HepG2 (cell line): ENCODE data around the gene SH2D7. TPM values are rescaled to one million over a fixed set of nuclear protein-coding genes. Genes with fewer than 3 reads are reported as not detected.
A peak's percentile ranks its signal among the peaks of the same experiment; 100 is the strongest.

Experiments used
- CEBPG ChIP-seq: IDR thresholded peaks from 2 replicates; pipeline ENCODE4 v1.6.1; 2016
- MATR3 ChIP-seq: sonication (generic); formaldehyde crosslinking; IDR thresholded peaks from 2 replicates; pipeline ENCODE4 v1.4.0; 2020; ENCODE audit warnings: missing genetic modification reagents
- ZBTB37 ChIP-seq: sonication (generic); formaldehyde crosslinking; IDR thresholded peaks from 2 replicates; pipeline ENCODE4 v1.4.0; 2020; ENCODE audit warnings: mild to moderate bottlenecking, missing genetic modification reagents
- ZNF318 ChIP-seq: sonication (generic); formaldehyde crosslinking; IDR thresholded peaks from 2 replicates; pipeline ENCODE4 v1.4.0; 2020; ENCODE audit warnings: mild to moderate bottlenecking, missing genetic modification reagents
- ZNF687 ChIP-seq: sonication (generic); formaldehyde crosslinking; IDR thresholded peaks from 2 replicates; pipeline ENCODE4 v1.5.1; 2020; ENCODE audit warnings: mild to moderate bottlenecking, missing genetic modification reagents, moderate library complexity
- ZSCAN12 ChIP-seq: sonication (generic); formaldehyde crosslinking; IDR thresholded peaks from 2 replicates; pipeline ENCODE4 v1.9.0; 2021; ENCODE audit warnings: mild to moderate bottlenecking, missing genetic modification reagents
- polyA plus RNA-seq, 8 experiments: library from polyadenylated mRNA; depleted of rRNA in 3 of 8; stranded (reverse) in 7 of 8; unstranded in 1 of 8; fragments of >200 nt; fragmentation: Illumina TruSeq in 4 of 8; extraction: Trizol in 4 of 8; gene quantifications; 2 replicates each; pipeline versions ENCODE4 v1.2.1 to v1.2.3, GENCODE V29; 2011 to 2016; ENCODE audit warnings: low read depth in 4 of 8, missing spikeins in 1 of 8, mixed read lengths in 1 of 8; ENCODE audit not compliant: insufficient read depth in 1 of 8
- total RNA-seq, 5 experiments: library from RNA; depleted of rRNA; stranded (reverse); fragments of >200 nt; fragmentation: Illumina TruSeq; extraction: Trizol; gene quantifications; 2 replicates each; pipeline ENCODE4 v1.2.3, GENCODE V29; 2016; ENCODE audit warnings: low read depth in 1 of 5
- TF ChIP-seq, protein P1 (sequence below): sonication (generic); formaldehyde crosslinking; IDR thresholded peaks from 2 replicates; pipeline ENCODE4 v1.4.0; 2020; ENCODE audit warnings: missing genetic modification reagents

SH2D7 gene
- total and polyA plus RNA-seq, 2 of the 13 experiments (the other 11 are each of a cell fraction or from before 2014, with no cell fraction given) = not detected

DNA sequence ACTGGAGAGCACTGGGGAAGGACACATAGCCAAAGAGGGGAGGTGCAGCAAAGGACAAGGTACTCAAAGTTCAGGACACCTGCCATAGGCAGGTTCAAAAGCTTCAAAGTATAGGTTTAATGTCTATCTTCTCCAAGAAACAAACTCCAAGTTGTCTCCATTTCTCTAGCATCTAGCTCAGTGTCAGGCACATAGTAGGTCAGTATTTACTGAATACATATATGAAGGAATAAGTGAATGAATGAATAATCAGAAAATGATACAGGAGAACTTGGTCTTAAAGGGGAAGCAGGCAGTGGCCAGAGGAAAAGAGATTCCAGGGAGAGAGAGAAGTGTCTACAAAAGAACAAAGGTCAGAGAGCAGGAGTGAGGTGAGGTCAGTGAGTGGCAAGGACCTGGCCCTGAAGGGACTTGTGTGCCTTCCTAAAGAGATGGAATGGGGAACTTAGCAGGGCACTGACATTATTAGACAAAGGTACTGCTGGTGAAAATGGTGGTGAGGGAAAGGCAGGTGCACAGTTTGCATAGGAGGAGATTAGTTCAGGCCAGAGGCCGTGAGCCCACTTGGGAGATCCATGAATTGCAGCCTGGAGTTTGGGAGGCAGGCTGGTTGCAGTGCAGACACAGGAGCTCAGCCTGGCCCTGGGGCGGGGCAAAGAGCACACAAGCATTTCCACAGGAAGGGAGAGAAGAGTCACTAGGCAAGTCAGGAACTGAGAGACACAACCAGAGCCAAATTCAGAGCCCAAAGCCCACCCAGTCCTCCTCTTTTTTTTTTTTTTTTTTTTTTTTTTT, 36.2 kb upstream of the SH2D7 start (continued):
- TF ChIP-seq ZBTB37 (CRISPR knock-in tag) (no peak), ZSCAN12 (CRISPR knock-in tag) (no peak), CEBPG (CRISPR knock-in tag) (0 out of 2 replicates have a peak, but pooled peaks have one; percentile 2), MATR3 (CRISPR knock-in tag) (no peak), ZNF318 (CRISPR knock-in tag) (no peak), ZNF687 (CRISPR knock-in tag) (peak; percentile 70)
- TF ChIP-seq, protein P1, sequence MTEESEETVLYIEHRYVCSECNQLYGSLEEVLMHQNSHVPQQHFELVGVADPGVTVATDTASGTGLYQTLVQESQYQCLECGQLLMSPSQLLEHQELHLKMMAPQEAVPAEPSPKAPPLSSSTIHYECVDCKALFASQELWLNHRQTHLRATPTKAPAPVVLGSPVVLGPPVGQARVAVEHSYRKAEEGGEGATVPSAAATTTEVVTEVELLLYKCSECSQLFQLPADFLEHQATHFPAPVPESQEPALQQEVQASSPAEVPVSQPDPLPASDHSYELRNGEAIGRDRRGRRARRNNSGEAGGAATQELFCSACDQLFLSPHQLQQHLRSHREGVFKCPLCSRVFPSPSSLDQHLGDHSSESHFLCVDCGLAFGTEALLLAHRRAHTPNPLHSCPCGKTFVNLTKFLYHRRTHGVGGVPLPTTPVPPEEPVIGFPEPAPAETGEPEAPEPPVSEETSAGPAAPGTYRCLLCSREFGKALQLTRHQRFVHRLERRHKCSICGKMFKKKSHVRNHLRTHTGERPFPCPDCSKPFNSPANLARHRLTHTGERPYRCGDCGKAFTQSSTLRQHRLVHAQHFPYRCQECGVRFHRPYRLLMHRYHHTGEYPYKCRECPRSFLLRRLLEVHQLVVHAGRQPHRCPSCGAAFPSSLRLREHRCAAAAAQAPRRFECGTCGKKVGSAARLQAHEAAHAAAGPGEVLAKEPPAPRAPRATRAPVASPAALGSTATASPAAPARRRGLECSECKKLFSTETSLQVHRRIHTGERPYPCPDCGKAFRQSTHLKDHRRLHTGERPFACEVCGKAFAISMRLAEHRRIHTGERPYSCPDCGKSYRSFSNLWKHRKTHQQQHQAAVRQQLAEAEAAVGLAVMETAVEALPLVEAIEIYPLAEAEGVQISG (CRISPR knock-in tag) = 0 out of 2 replicates have a peak, but pooled peaks have one; percentile 20
